GM18858 (cell line): ENCODE measurements around the gene MT1HL1.

Experiments
- ATAC-seq: cut with Tn5 transposase; IDR thresholded peaks from one replicate; pipeline ENCODE4 v1.9.1; 2021; ENCODE audit not compliant: unreplicated experiment

MT1HL1 gene

GRCh38 chr1:237004116-237004515 lies at the start of gene MT1HL1:
Gene MT1HL1, minus strand, starts transcription at chr1:237004441. Its CDS starts 69 bp downstream, at chr1:237004372.
- no peak for ATAC-seq

- ATAC-seq, result no peak
Observed at GRCh38 chr1:237050915-237051314, 46.7 kb upstream of the MT1HL1 start.

GRCh38 chr1:237050185-237050584 lies 45.9 kb upstream of the MT1HL1 start:
- no peak for ATAC-seq

- ATAC-seq, result no peak
Observed at GRCh38 chr1:237048803-237049202, 44.6 kb upstream of the MT1HL1 start.

GRCh38 chr1:237045278-237046016 lies 41.2 kb upstream of the MT1HL1 start:
- no peak for ATAC-seq

- ATAC-seq, result no peak
Observed at GRCh38 chr1:237043846-237044636, 39.8 kb upstream of the MT1HL1 start.

GRCh38 chr1:237042892-237043576 lies 38.8 kb upstream of the MT1HL1 start:
- ATAC-seq, result no peak

GRCh38 chr1:237042526-237042891 lies 38.3 kb upstream of the MT1HL1 start:
- no peak for ATAC-seq

GRCh38 chr1:237041795-237042525 lies 37.7 kb upstream of the MT1HL1 start, which contains the start of gene RYR2:
Gene RYR2, plus strand, starts transcription at chr1:237042184. Its CDS starts 338 bp downstream, at chr1:237042522.
- no peak for ATAC-seq

GRCh38 chr1:237041461-237041794 lies 37.2 kb upstream of the MT1HL1 start:
- no peak for ATAC-seq

GRCh38 chr1:237040823-237041222 lies 36.6 kb upstream of the MT1HL1 start:
- no peak for ATAC-seq

GRCh38 chr1:237038211-237038610 lies 34.0 kb upstream of the MT1HL1 start:
- no peak for ATAC-seq

GRCh38 chr1:237035759-237036158 lies 31.5 kb upstream of the MT1HL1 start:
- no peak for ATAC-seq

- ATAC-seq, result no peak
Observed at GRCh38 chr1:237033804-237034203, 29.6 kb upstream of the MT1HL1 start.

- no peak for ATAC-seq
Observed at GRCh38 chr1:237033061-237033460, 28.8 kb upstream of the MT1HL1 start.

GRCh38 chr1:237032029-237032428 lies 27.8 kb upstream of the MT1HL1 start:
- peak; percentile 93 for ATAC-seq

GRCh38 chr1:237031480-237031879 lies 27.2 kb upstream of the MT1HL1 start:
- ATAC-seq, result no peak

- no peak for ATAC-seq
Observed at GRCh38 chr1:237029850-237030535, 25.8 kb upstream of the MT1HL1 start.

- ATAC-seq, result no peak
Observed at GRCh38 chr1:237029240-237029639, 25.0 kb upstream of the MT1HL1 start.

- ATAC-seq, result no peak
Observed at GRCh38 chr1:237025358-237026074, 21.3 kb upstream of the MT1HL1 start.
